ENCODE measurements around the gene CABLES1.
A peak's percentile ranks its signal among the peaks of the same experiment; 100 is the strongest.

The CABLES1 gene

GRCh38 chr18:23196119-23197007, 61.1 kb downstream of the CABLES1 start:
- DNase-seq = no peak

GRCh38 chr18:23198217-23198845, 63.0 kb downstream of the CABLES1 start:
- DNase-seq = no peak

GRCh38 chr18:23200756-23201155, 65.5 kb downstream of the CABLES1 start:
- DNase-seq = no peak

- DNase-seq = no peak
These were observed 66.5 kb downstream of the CABLES1 start for GRCh38 chr18:23201741-23202140.

GRCh38 chr18:23203891-23204432, 68.7 kb downstream of the CABLES1 start:
- no peak for DNase-seq

- no peak for DNase-seq
These were observed 69.4 kb downstream of the CABLES1 start for GRCh38 chr18:23204589-23205235.

- DNase-seq = no peak
These were observed 70.7 kb downstream of the CABLES1 start for GRCh38 chr18:23205980-23206379.

GRCh38 chr18:23207191-23207955, 72.1 kb downstream of the CABLES1 start:
- no peak for DNase-seq

GRCh38 chr18:23207994-23208393, 72.7 kb downstream of the CABLES1 start:
- DNase-seq = no peak

GRCh38 chr18:23208600-23208999, 73.3 kb downstream of the CABLES1 start:
- DNase-seq = no peak

- peak; percentile 42 for DNase-seq
These were observed 73.7 kb downstream of the CABLES1 start for GRCh38 chr18:23209031-23209430.

GRCh38 chr18:23209796-23210195, 74.5 kb downstream of the CABLES1 start:
- DNase-seq = no peak

GRCh38 chr18:23210526-23210925, 75.2 kb downstream of the CABLES1 start:
- no peak for DNase-seq

- DNase-seq = no peak
These were observed 75.9 kb downstream of the CABLES1 start for GRCh38 chr18:23211146-23211545.

- no peak for DNase-seq
These were observed 76.9 kb downstream of the CABLES1 start for GRCh38 chr18:23212161-23212560.

GRCh38 chr18:23213200-23213599, 77.9 kb downstream of the CABLES1 start:
- DNase-seq = no peak

GRCh38 chr18:23217781-23218180, 82.5 kb downstream of the CABLES1 start:
- DNase-seq = no peak

- DNase-seq = no peak
These were observed 85.1 kb downstream of the CABLES1 start for GRCh38 chr18:23220355-23220754.

- DNase-seq = no peak
These were observed 88.4 kb downstream of the CABLES1 start for GRCh38 chr18:23223641-23224040.

GRCh38 chr18:23225503-23225902, 90.2 kb downstream of the CABLES1 start:
- no peak for DNase-seq

GRCh38 chr18:23226391-23226790, 91.1 kb downstream of the CABLES1 start:
- no peak for DNase-seq

GRCh38 chr18:23226930-23227725, 91.8 kb downstream of the CABLES1 start:
- DNase-seq = no peak
